ENCODE measurements around the gene SCARB2.

The SCARB2 gene

GRCh38 chr4:76226418-76226817, 12.8 kb upstream of the SCARB2 start:
- no peak for DNase-seq (ENCODE audit: low read depth in 2 of 2, low spot score in 1 of 2)

GRCh38 chr4:76224171-76224570, 10.5 kb upstream of the SCARB2 start:
- DNase-seq (ENCODE audit: low read depth in 2 of 2, low spot score in 1 of 2) = no peak

- DNase-seq (ENCODE audit: low read depth in 2 of 2, low spot score in 1 of 2) = no peak
Measured at GRCh38 chr4:76219299-76220055, 5.9 kb upstream of the SCARB2 start.

GRCh38 chr4:76216975-76217814, 3.6 kb upstream of the SCARB2 start:
- no peak for DNase-seq (ENCODE audit: low read depth in 2 of 2, low spot score in 1 of 2)

GRCh38 chr4:76216524-76216923, 2.9 kb upstream of the SCARB2 start:
- DNase-seq (ENCODE audit: low read depth in 2 of 2, low spot score in 1 of 2) = no peak

GRCh38 chr4:76215077-76215476, 1.5 kb upstream of the SCARB2 start:
- no peak for DNase-seq (ENCODE audit: low read depth in 2 of 2, low spot score in 1 of 2)

- DNase-seq (ENCODE audit: low read depth in 2 of 2, low spot score in 1 of 2) = no peak
Measured at GRCh38 chr4:76214177-76214675, 602 bp upstream of the SCARB2 start.

- no peak for DNase-seq (ENCODE audit: low read depth in 2 of 2, low spot score in 1 of 2)
Measured at GRCh38 chr4:76212851-76213414, 691 bp downstream of the SCARB2 start.

- DNase-seq (ENCODE audit: low read depth in 2 of 2, low spot score in 1 of 2) = no peak
Measured at GRCh38 chr4:76211769-76212708, 1.6 kb downstream of the SCARB2 start.

GRCh38 chr4:76210452-76210851, 3.2 kb downstream of the SCARB2 start:
- no peak for DNase-seq (ENCODE audit: low read depth in 2 of 2, low spot score in 1 of 2)

GRCh38 chr4:76209881-76210280, 3.7 kb downstream of the SCARB2 start:
- DNase-seq (ENCODE audit: low read depth in 2 of 2, low spot score in 1 of 2) = no peak

- DNase-seq (ENCODE audit: low read depth in 2 of 2, low spot score in 1 of 2) = no peak
Measured at GRCh38 chr4:76208005-76208765, 5.4 kb downstream of the SCARB2 start.

- no peak for DNase-seq (ENCODE audit: low read depth in 2 of 2, low spot score in 1 of 2)
Measured at GRCh38 chr4:76207549-76207948, 6.1 kb downstream of the SCARB2 start.

- no peak for DNase-seq (ENCODE audit: low read depth in 2 of 2, low spot score in 1 of 2)
Measured at GRCh38 chr4:76206222-76206942, 7.2 kb downstream of the SCARB2 start.

- DNase-seq (ENCODE audit: low read depth in 2 of 2, low spot score in 1 of 2) = no peak
Measured at GRCh38 chr4:76205476-76205875, 8.1 kb downstream of the SCARB2 start.

GRCh38 chr4:76204936-76205335, 8.7 kb downstream of the SCARB2 start:
- no peak for DNase-seq (ENCODE audit: low read depth in 2 of 2, low spot score in 1 of 2)

- no peak for DNase-seq (ENCODE audit: low read depth in 2 of 2, low spot score in 1 of 2)
Measured at GRCh38 chr4:76203541-76203940, 10.1 kb downstream of the SCARB2 start.

GRCh38 chr4:76201276-76201675, 12.3 kb downstream of the SCARB2 start:
- DNase-seq (ENCODE audit: low read depth in 2 of 2, low spot score in 1 of 2) = no peak

- no peak for DNase-seq (ENCODE audit: low read depth in 2 of 2, low spot score in 1 of 2)
Measured at GRCh38 chr4:76200771-76201231, 12.8 kb downstream of the SCARB2 start.

All from stimulated activated CD8-positive, alpha-beta memory T cell treated with anti-CD3 and anti-CD28 coated beads, Interleukin-4, amount 100 ng/mL, for 4 hours (primary cell).